Tibial nerve (tissue), 4 donors: ENCODE results near the gene DYDC2. TPM values are rescaled to one million over a fixed set of nuclear protein-coding genes. Genes with fewer than 3 reads are reported as not detected.

Experiments used
- DNase-seq, 2 donors: peaks; one replicate each; pipeline ENCODE4 v3.0.0-alpha.2; 2019; ENCODE audit warnings: low spot score in 2 of 2
- H3K27ac ChIP-seq, 4 donors: fragments of 200-600 bp; sonication (generic) in 3 of 4; one replicate each; pipeline ENCODE4 v1.5.1; 2017 to 2019; ENCODE audit warnings: mild to moderate bottlenecking in 1 of 4
- H3K27me3 ChIP-seq, 2 donors: fragments of 200-600 bp; sonication (generic) in 1 of 2; one replicate each; pipeline versions ENCODE4 v1.5.1 to v1.6.0; 2017 to 2019
- H3K36me3 ChIP-seq, 3 donors: fragments of 200-600 bp; sonication (generic); one replicate each; pipeline ENCODE4 v1.5.1; 2018 to 2019
- H3K4me1 ChIP-seq, 4 donors: fragments of 200-600 bp; sonication (generic) in 3 of 4; one replicate each; pipeline ENCODE4 v1.5.1; 2017 to 2019
- H3K4me3 ChIP-seq, 4 donors: fragments of 200-600 bp; sonication (generic) in 3 of 4; one replicate each; pipeline ENCODE4 v1.5.1; 2017 to 2019; ENCODE audit warnings: mild to moderate bottlenecking in 1 of 4, moderate library complexity in 1 of 4
- H3K9me3 ChIP-seq, 4 donors: fragments of 200-600 bp; sonication (generic) in 3 of 4; one replicate each; pipeline ENCODE4 v1.5.1; 2017 to 2019
- CTCF ChIP-seq, 5 experiments: fragments of 200-600 bp in 3 of 5; fragments of 450-650 bp in 2 of 5; sonication (generic) in 3 of 5; IDR thresholded peaks; one replicate each; pipeline ENCODE4 v1.5.1; 2016 to 2019; ENCODE audit warnings: antibody characterized with exemption in 5 of 5, mild to moderate bottlenecking in 3 of 5, moderate library complexity in 2 of 5
- EP300 ChIP-seq, 2 donors: sonication (generic); formaldehyde crosslinking; IDR thresholded peaks; one replicate each; pipeline ENCODE4 v1.6.1; 2017; ENCODE audit warnings: antibody characterized with exemption in 2 of 2, mild to moderate bottlenecking in 1 of 2
- POLR2A ChIP-seq, 2 donors: fragments of 450-650 bp; IDR thresholded peaks; one replicate each; pipeline ENCODE4 v1.6.1; 2017; ENCODE audit warnings: antibody characterized with exemption in 2 of 2, mild to moderate bottlenecking in 2 of 2, moderate library complexity in 2 of 2
- WGBS, 2 donors: methylation state at CpG; one replicate each; pipeline ENCODE4 v1.1.5; 2018; 5-methylcytosine and 5-hydroxymethylcytosine counted together
- total RNA-seq, 4 donors: library from RNA; depleted of rRNA; stranded (reverse); fragments of >200 nt; gene quantifications; one replicate each; pipeline ENCODE4 v1.1.0, GENCODE V29; 2016

The DYDC2 gene
- total RNA-seq, 4 donors from 2014 or later: not detected

GRCh38 chr10:80319725-80320290, 36.8 kb upstream of the DYDC2 start:
- Histone ChIP-seq H3K27me3 (no peaks in the 10 kb centered on the region), H3K27ac (no peak overlapping the region), H3K36me3 (no peaks in the 10 kb centered on the region), H3K4me1 (no peaks in the 10 kb centered on the region), H3K9me3 (peaks cover 0 to 6% (median 0%) of the 10 kb centered on the region in 4 donors), H3K4me3 (no peak overlapping the region)
- 96 to 100% methylated on average over 2 of the region's 2 CpGs for WGBS, 2 donors
- no peak for TF ChIP-seq POLR2A (IDR thresholded peaks at IDR 0.05)
- TF ChIP-seq CTCF (IDR thresholded peaks at IDR 0.05): no peak
- TF ChIP-seq EP300 (IDR thresholded peaks at IDR 0.05): no peak
- DNase-seq: no peak

- no peak for DNase-seq
- TF ChIP-seq POLR2A (IDR thresholded peaks at IDR 0.05) (no peak), EP300 (IDR thresholded peaks at IDR 0.05) (no peak), CTCF (IDR thresholded peaks at IDR 0.05) (no peak)
- Histone ChIP-seq H3K9me3 (peaks cover 0 to 2% (median 0%) of the 10 kb centered on the region in 4 donors), H3K27ac (no peak overlapping the region), H3K4me3 (no peak overlapping the region), H3K27me3 (no peaks in the 10 kb centered on the region), H3K36me3 (no peaks in the 10 kb centered on the region), H3K4me1 (no peaks in the 10 kb centered on the region)
Observed at GRCh38 chr10:80320377-80320776, 36.2 kb upstream of the DYDC2 start.

GRCh38 chr10:80321183-80321582, 35.4 kb upstream of the DYDC2 start:
- Histone ChIP-seq H3K9me3 (no peaks in the 10 kb centered on the region), H3K27ac (no peak overlapping the region), H3K27me3 (no peaks in the 10 kb centered on the region), H3K36me3 (no peaks in the 10 kb centered on the region), H3K4me3 (no peak overlapping the region), H3K4me1 (no peaks in the 10 kb centered on the region)
- WGBS, 2 donors: 95 to 96% methylated on average over 5 of the region's 5 CpGs
- TF ChIP-seq POLR2A (IDR thresholded peaks at IDR 0.05): no peak
- TF ChIP-seq CTCF (IDR thresholded peaks at IDR 0.05): no peak
- TF ChIP-seq EP300 (IDR thresholded peaks at IDR 0.05): no peak
- DNase-seq: no peak

GRCh38 chr10:80322158-80322557, 34.4 kb upstream of the DYDC2 start:
- H3K27me3 ChIP-seq: no peaks in the 10 kb centered on the region
- no peak for DNase-seq
- TF ChIP-seq POLR2A (IDR thresholded peaks at IDR 0.05): no peak
- no peak for TF ChIP-seq EP300 (IDR thresholded peaks at IDR 0.05)
- TF ChIP-seq CTCF (IDR thresholded peaks at IDR 0.05): no peak
- H3K4me1 ChIP-seq: no peaks in the 10 kb centered on the region
- H3K9me3 ChIP-seq: no peaks in the 10 kb centered on the region
- no peaks in the 10 kb centered on the region for H3K36me3 ChIP-seq
- no peak overlapping the region for H3K27ac ChIP-seq
- 66 to 77% methylated on average over 2 of the region's 2 CpGs for WGBS, 2 donors
- no peak overlapping the region for H3K4me3 ChIP-seq

GRCh38 chr10:80322711-80323110, 33.9 kb upstream of the DYDC2 start:
- WGBS, 2 donors: 59 to 92% methylated on average over 1 of the region's 1 CpG

More at GRCh38 chr10:80322711-80323110, 33.9 kb upstream of the DYDC2 start:
- TF ChIP-seq POLR2A (IDR thresholded peaks at IDR 0.05) (no peak), EP300 (IDR thresholded peaks at IDR 0.05) (no peak), CTCF (IDR thresholded peaks at IDR 0.05) (no peak)
- Histone ChIP-seq H3K9me3 (no peaks in the 10 kb centered on the region), H3K27ac (no peak overlapping the region), H3K4me1 (no peaks in the 10 kb centered on the region), H3K4me3 (no peak overlapping the region), H3K36me3 (no peaks in the 10 kb centered on the region), H3K27me3 (no peaks in the 10 kb centered on the region)
- no peak for DNase-seq
